Lower leg skin (tissue), 3 donors: ENCODE measurements around the gene TBC1D22A.

Source experiments
- POLR2A ChIP-seq, 2 donors: fragments of 450-650 bp; IDR thresholded peaks; one replicate each; pipeline ENCODE4 v1.6.1; 2016 to 2017; ENCODE audit warnings: antibody characterized with exemption in 2 of 2, mild to moderate bottlenecking in 1 of 2, moderate library complexity in 1 of 2
- TF ChIP-seq, protein P1 (sequence below), 3 donors: fragments of 450-650 bp; IDR thresholded peaks; one replicate each; pipeline ENCODE4 v1.5.1; 2016; ENCODE audit warnings: antibody characterized with exemption in 3 of 3, mild to moderate bottlenecking in 3 of 3, moderate library complexity in 2 of 3

DNA sequence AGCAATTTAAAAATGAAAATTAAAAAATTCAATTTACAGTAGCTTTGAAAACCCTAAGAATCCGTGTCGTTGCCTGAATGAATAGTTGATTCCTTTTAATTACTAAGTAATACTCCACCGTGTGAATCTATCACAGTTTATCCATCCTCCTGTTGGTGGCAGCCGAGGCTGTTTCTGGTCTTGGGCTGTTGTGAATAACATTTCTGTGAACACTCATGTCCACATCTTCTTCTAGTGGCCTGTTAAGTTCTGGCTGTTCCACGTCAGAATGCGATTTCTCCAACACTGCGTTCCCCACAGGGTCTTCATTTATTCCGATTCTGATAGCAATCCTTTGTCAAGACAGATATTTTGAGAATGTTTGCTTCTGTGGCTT, 223.0 kb downstream of the TBC1D22A start:
- TF ChIP-seq, protein P1, sequence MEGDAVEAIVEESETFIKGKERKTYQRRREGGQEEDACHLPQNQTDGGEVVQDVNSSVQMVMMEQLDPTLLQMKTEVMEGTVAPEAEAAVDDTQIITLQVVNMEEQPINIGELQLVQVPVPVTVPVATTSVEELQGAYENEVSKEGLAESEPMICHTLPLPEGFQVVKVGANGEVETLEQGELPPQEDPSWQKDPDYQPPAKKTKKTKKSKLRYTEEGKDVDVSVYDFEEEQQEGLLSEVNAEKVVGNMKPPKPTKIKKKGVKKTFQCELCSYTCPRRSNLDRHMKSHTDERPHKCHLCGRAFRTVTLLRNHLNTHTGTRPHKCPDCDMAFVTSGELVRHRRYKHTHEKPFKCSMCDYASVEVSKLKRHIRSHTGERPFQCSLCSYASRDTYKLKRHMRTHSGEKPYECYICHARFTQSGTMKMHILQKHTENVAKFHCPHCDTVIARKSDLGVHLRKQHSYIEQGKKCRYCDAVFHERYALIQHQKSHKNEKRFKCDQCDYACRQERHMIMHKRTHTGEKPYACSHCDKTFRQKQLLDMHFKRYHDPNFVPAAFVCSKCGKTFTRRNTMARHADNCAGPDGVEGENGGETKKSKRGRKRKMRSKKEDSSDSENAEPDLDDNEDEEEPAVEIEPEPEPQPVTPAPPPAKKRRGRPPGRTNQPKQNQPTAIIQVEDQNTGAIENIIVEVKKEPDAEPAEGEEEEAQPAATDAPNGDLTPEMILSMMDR (IDR thresholded peaks at IDR 0.05), result no peak
- TF ChIP-seq POLR2A (IDR thresholded peaks at IDR 0.05), result no peak
